Peyer's patch (tissue), 4 donors: Measurements from ENCODE around the gene EXOC1L.

ENCODE experiments used
- POLR2A ChIP-seq, 2 donors: fragments of 450-650 bp; IDR thresholded peaks; one replicate each; pipeline ENCODE4 v1.5.1; 2017; ENCODE audit warnings: antibody characterized with exemption in 2 of 2, mild to moderate bottlenecking in 2 of 2, moderate library complexity in 2 of 2
- TF ChIP-seq, protein P1 (sequence below), 6 experiments: fragments of 450-650 bp in 4 of 6; fragments of 200-600 bp in 2 of 6; sonication (generic) in 1 of 6; IDR thresholded peaks; one replicate each; pipeline ENCODE4 v1.5.1; 2017 to 2019; ENCODE audit warnings: antibody characterized with exemption in 6 of 6, mild to moderate bottlenecking in 3 of 6, moderate library complexity in 1 of 6

DNA sequence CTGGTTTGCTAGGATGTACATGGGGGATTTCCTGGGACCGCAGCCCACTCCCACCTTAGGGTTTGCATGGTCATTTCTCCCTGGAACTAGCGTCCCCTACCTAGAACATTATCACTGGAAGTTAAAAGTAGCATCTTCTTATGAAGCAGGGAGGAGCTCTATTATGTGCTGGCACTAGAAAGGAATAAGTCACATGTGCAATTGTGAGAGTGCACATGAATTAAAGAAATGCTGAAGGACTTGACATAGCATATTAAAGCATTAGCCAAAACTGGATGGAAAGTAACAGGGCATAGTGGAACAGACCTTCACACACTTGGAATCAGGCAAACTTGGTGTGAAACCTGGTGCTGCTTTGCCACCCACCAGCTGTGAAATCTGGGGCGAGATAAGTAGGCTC lies 2.7 kb downstream of the EXOC1L start:
- no peak for TF ChIP-seq POLR2A (IDR thresholded peaks at IDR 0.05)
- TF ChIP-seq, protein P1, sequence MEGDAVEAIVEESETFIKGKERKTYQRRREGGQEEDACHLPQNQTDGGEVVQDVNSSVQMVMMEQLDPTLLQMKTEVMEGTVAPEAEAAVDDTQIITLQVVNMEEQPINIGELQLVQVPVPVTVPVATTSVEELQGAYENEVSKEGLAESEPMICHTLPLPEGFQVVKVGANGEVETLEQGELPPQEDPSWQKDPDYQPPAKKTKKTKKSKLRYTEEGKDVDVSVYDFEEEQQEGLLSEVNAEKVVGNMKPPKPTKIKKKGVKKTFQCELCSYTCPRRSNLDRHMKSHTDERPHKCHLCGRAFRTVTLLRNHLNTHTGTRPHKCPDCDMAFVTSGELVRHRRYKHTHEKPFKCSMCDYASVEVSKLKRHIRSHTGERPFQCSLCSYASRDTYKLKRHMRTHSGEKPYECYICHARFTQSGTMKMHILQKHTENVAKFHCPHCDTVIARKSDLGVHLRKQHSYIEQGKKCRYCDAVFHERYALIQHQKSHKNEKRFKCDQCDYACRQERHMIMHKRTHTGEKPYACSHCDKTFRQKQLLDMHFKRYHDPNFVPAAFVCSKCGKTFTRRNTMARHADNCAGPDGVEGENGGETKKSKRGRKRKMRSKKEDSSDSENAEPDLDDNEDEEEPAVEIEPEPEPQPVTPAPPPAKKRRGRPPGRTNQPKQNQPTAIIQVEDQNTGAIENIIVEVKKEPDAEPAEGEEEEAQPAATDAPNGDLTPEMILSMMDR (IDR thresholded peaks at IDR 0.05) = no peak
